HEK293 (cell line): ENCODE measurements around the gene NCDN.

Experiments used
- CTCF ChIA-PET: fragments of 350-600 bp; formaldehyde crosslinking; extraction: SDS; loops from one replicate; lab custom pipeline; 2021; ENCODE audit warnings: antibody characterized with exemption; lab: Yijun Ruan, JAX
- POLR2A ChIA-PET: fragments of 300-600 bp; formaldehyde crosslinking; extraction: SDS; loops from one replicate; lab custom pipeline; 2020; ENCODE audit warnings: antibody characterized with exemption, inconsistent platforms; lab: Yijun Ruan, JAX
- H3K27ac ChIP-seq: fragments of 200-500 bp; sonication (Bioruptor generic); 2 replicates; pipeline ENCODE4 v1.5.1; 2014; ENCODE audit warnings: low read depth, low read length, control low read depth, inconsistent platforms; ENCODE audit errors: extremely low read depth
- H3K36me3 ChIP-seq, 2 experiments: fragments of 200-500 bp in 1 of 2; sonication (Bioruptor generic) in 1 of 2; 1 replicate in 1 of 2; 2 replicates in 1 of 2; pipeline ENCODE4 v1.5.1; 2014 to 2017; ENCODE audit warnings: inconsistent platforms in 2 of 2, low read length in 2 of 2; ENCODE audit not compliant: control insufficient read depth in 2 of 2, insufficient read depth in 1 of 2
- H3K4me1 ChIP-seq: fragments of 200-500 bp; sonication (Bioruptor generic); 2 replicates; pipeline ENCODE4 v1.5.1; 2014; ENCODE audit warnings: mild to moderate bottlenecking, low read length, inconsistent platforms; ENCODE audit not compliant: control insufficient read depth, insufficient read depth
- H3K4me3 ChIP-seq: 2 replicates; pipeline ENCODE4 v1.5.1; 2011; ENCODE audit warnings: low read depth, mild to moderate bottlenecking, control low read depth, low read length, moderate library complexity
- H3K9me3 ChIP-seq: fragments of 200-500 bp; sonication (Bioruptor generic); 2 replicates; pipeline ENCODE4 v1.5.1; 2014; ENCODE audit warnings: low read depth, low read length, inconsistent platforms; ENCODE audit not compliant: control insufficient read depth, insufficient read depth
- EGR2 ChIP-seq: fragments of 450-650 bp; formaldehyde crosslinking; IDR thresholded peaks from 2 replicates; pipeline ENCODE4 v1.5.1; 2016; ENCODE audit warnings: low read depth, missing biosample characterization, missing genetic modification characterization
- WT1 ChIP-seq: fragments of 450-650 bp; formaldehyde crosslinking; IDR thresholded peaks from 2 replicates; pipeline ENCODE4 v1.5.1; 2016; ENCODE audit warnings: missing biosample characterization, missing genetic modification characterization
- ZNF112 ChIP-seq: fragments of 450-650 bp; formaldehyde crosslinking; IDR thresholded peaks from 2 replicates; pipeline ENCODE4 v1.5.0; 2017; ENCODE audit warnings: missing biosample characterization, missing genetic modification characterization
- ZNF114 ChIP-seq: fragments of 450-650 bp; formaldehyde crosslinking; IDR thresholded peaks from 2 replicates; pipeline ENCODE4 v1.5.0; 2017; ENCODE audit warnings: missing biosample characterization, missing genetic modification characterization
- ZNF132 ChIP-seq: fragments of 450-650 bp; formaldehyde crosslinking; IDR thresholded peaks from 2 replicates; pipeline ENCODE4 v1.5.1; 2017; ENCODE audit warnings: missing biosample characterization, missing genetic modification characterization, borderline replicate concordance
- ZNF138 ChIP-seq: fragments of 450-650 bp; formaldehyde crosslinking; IDR thresholded peaks from 2 replicates; pipeline ENCODE4 v1.5.1; 2016; ENCODE audit warnings: missing biosample characterization, missing genetic modification characterization, borderline replicate concordance
- ZNF175 ChIP-seq: fragments of 450-650 bp; formaldehyde crosslinking; IDR thresholded peaks from 2 replicates; pipeline ENCODE4 v1.5.1; 2016; ENCODE audit warnings: missing biosample characterization, missing genetic modification characterization
- ZNF274 ChIP-seq, 2 experiments: fragments of 200-500 bp in 1 of 2; fragments of 450-650 bp in 1 of 2; sonication (Bioruptor generic) in 1 of 2; formaldehyde crosslinking in 1 of 2; IDR thresholded peaks; 2 replicates each; pipeline versions ENCODE4 v1.5.1 to v1.6.1; 2014 to 2016; ENCODE audit warnings: borderline replicate concordance in 1 of 2, inconsistent platforms in 1 of 2, low read length in 1 of 2, missing biosample characterization in 1 of 2, missing genetic modification characterization in 1 of 2
- ZNF302 ChIP-seq: fragments of 450-650 bp; formaldehyde crosslinking; IDR thresholded peaks from 2 replicates; pipeline ENCODE4 v1.5.1; 2016; ENCODE audit warnings: missing biosample characterization, missing genetic modification characterization, low read depth
- ZNF311 ChIP-seq: fragments of 450-650 bp; formaldehyde crosslinking; IDR thresholded peaks from 2 replicates; pipeline ENCODE4 v1.5.1; 2017; ENCODE audit warnings: missing biosample characterization, missing genetic modification characterization, borderline replicate concordance
- ZNF394 ChIP-seq: fragments of 450-650 bp; formaldehyde crosslinking; IDR thresholded peaks from 2 replicates; pipeline ENCODE4 v1.5.1; 2016; ENCODE audit warnings: missing biosample characterization, missing genetic modification characterization, mild to moderate bottlenecking, moderate library complexity, borderline replicate concordance
- ZNF426 ChIP-seq: fragments of 450-650 bp; formaldehyde crosslinking; IDR thresholded peaks from 2 replicates; pipeline ENCODE4 v1.5.1; 2017; ENCODE audit warnings: missing biosample characterization, missing genetic modification characterization, mild to moderate bottlenecking, inconsistent platforms, moderate library complexity
- ZNF513 ChIP-seq: fragments of 450-650 bp; IDR thresholded peaks from 2 replicates; pipeline ENCODE4 v1.5.1; 2018; ENCODE audit warnings: missing biosample characterization, missing genetic modification characterization
- ZNF521 ChIP-seq: fragments of 450-650 bp; formaldehyde crosslinking; IDR thresholded peaks from 2 replicates; pipeline ENCODE4 v1.5.1; 2017; ENCODE audit warnings: missing biosample characterization, mild to moderate bottlenecking, missing genetic modification characterization
- ZNF555 ChIP-seq: fragments of 450-650 bp; formaldehyde crosslinking; conservative IDR thresholded peaks from 2 replicates; pipeline ENCODE4 v1.5.1; 2017; ENCODE audit warnings: missing biosample characterization, mild to moderate bottlenecking, missing genetic modification characterization, inconsistent platforms
- ZNF571 ChIP-seq: fragments of 450-650 bp; formaldehyde crosslinking; IDR thresholded peaks from 2 replicates; pipeline ENCODE4 v1.5.0; 2017; ENCODE audit warnings: missing biosample characterization, missing genetic modification characterization
- ZNF629 ChIP-seq: fragments of 450-650 bp; formaldehyde crosslinking; IDR thresholded peaks from 2 replicates; pipeline ENCODE4 v1.5.1; 2017; ENCODE audit warnings: missing biosample characterization, missing genetic modification characterization
- ZNF670 ChIP-seq: fragments of 450-650 bp; formaldehyde crosslinking; IDR thresholded peaks from 2 replicates; pipeline ENCODE4 v1.5.1; 2016; ENCODE audit warnings: missing biosample characterization, missing genetic modification characterization, low read depth
- ZNF701 ChIP-seq: fragments of 450-650 bp; formaldehyde crosslinking; IDR thresholded peaks from 2 replicates; pipeline ENCODE4 v1.5.1; 2016; ENCODE audit warnings: missing biosample characterization, missing genetic modification characterization
- ZNF785 ChIP-seq: fragments of 450-650 bp; formaldehyde crosslinking; IDR thresholded peaks from 2 replicates; pipeline ENCODE4 v1.5.1; 2016; ENCODE audit warnings: missing biosample characterization, missing genetic modification characterization
- ZNF792 ChIP-seq: fragments of 450-650 bp; formaldehyde crosslinking; IDR thresholded peaks from 2 replicates; pipeline ENCODE4 v1.5.1; 2016; ENCODE audit warnings: missing biosample characterization, missing genetic modification characterization
- ZNF837 ChIP-seq: fragments of 450-650 bp; formaldehyde crosslinking; IDR thresholded peaks from 2 replicates; pipeline ENCODE4 v1.5.1; 2016; ENCODE audit warnings: missing biosample characterization, missing genetic modification characterization
- ZXDB ChIP-seq: fragments of 450-650 bp; formaldehyde crosslinking; IDR thresholded peaks from 2 replicates; pipeline ENCODE4 v1.5.1; 2016; ENCODE audit warnings: missing biosample characterization, missing genetic modification characterization
- TF ChIP-seq, protein P1 (sequence below): fragments of 450-650 bp; formaldehyde crosslinking; IDR thresholded peaks from 2 replicates; pipeline ENCODE4 v1.5.1; 2016; ENCODE audit warnings: missing biosample characterization, missing genetic modification characterization
- TF ChIP-seq, protein P2 (sequence below): sonication (generic); formaldehyde crosslinking; IDR thresholded peaks from 2 replicates; pipeline ENCODE4 v1.8.1; 2022; ENCODE audit warnings: mild to moderate bottlenecking, moderate library complexity, missing genetic modification reagents
- TF ChIP-seq, protein P3 (sequence below): fragments of 450-650 bp; formaldehyde crosslinking; IDR thresholded peaks from 2 replicates; pipeline ENCODE4 v1.5.1; 2016; ENCODE audit warnings: missing biosample characterization, missing genetic modification characterization

NCDN gene

DNA sequence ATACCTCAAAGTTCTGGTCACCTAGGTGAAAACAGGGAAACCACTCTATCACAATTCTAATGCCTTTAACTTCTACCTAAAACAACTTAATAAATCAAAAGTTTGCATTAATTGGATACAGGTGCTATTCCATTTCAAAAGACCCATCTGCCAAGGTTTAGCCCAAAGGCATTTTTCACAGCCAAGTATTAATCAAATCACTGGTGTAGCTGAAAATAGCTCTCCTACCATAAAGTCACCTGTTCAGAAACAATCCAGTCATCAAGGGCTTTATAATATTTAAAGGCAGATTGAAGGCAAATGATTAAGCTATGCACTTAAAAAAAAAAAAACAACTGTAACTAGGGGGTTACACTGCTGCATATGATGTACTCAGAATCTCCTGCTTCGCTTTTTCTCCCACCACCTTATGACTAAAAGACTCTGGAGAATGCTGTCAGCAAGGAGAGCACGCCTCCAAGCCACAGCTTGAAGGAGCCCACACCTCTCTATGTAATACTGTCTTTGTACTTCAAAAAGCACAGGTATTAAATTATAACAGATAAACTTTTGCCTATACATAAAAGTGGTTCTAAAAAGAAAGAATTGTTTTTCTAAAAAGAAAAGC is 20.9 kb upstream of the NCDN start:
- POLR2A ChIA-PET, result interaction anchor here (1.0 to 1.1 kb wide), 2 partner anchors 21 to 22 kb away, joined by 3 read pairs; partner anchors contain the start of genes KIAA0319L and NCDN
- peaks cover 10% of the 10 kb centered on the region for H3K4me1 ChIP-seq
- CTCF ChIA-PET, result interaction anchor here (0.6 to 3.3 kb wide), 9 partner anchors 9 to 86 kb away, joined by 3 to 12 read pairs (median 5); no protein-coding TSS in a partner anchor
- peaks cover 0 to 23% of the 10 kb centered on the region in 2 experiments; a peak in 2 of 3 replicates for H3K36me3 ChIP-seq
- H3K9me3 ChIP-seq, result no peaks in the 10 kb centered on the region
- H3K4me3 ChIP-seq, result no peak overlapping the region
- no peak overlapping the region for H3K27ac ChIP-seq
- no peak for TF ChIP-seq ZNF302 (tag by site-specific recombination)
- TF ChIP-seq, protein P1, sequence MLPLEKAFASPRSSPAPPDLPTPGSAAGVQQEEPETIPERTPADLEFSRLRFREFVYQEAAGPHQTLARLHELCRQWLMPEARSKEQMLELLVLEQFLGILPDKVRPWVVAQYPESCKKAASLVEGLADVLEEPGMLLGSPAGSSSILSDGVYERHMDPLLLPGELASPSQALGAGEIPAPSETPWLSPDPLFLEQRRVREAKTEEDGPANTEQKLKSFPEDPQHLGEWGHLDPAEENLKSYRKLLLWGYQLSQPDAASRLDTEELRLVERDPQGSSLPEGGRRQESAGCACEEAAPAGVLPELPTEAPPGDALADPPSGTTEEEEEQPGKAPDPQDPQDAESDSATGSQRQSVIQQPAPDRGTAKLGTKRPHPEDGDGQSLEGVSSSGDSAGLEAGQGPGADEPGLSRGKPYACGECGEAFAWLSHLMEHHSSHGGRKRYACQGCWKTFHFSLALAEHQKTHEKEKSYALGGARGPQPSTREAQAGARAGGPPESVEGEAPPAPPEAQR (tag by site-specific recombination), result no peak
- TF ChIP-seq, protein P2, sequence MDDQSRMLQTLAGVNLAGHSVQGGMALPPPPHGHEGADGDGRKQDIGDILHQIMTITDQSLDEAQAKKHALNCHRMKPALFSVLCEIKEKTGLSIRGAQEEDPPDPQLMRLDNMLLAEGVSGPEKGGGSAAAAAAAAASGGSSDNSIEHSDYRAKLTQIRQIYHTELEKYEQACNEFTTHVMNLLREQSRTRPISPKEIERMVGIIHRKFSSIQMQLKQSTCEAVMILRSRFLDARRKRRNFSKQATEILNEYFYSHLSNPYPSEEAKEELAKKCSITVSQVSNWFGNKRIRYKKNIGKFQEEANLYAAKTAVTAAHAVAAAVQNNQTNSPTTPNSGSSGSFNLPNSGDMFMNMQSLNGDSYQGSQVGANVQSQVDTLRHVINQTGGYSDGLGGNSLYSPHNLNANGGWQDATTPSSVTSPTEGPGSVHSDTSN (CRISPR knock-in tag), result no peak
- no peak for TF ChIP-seq ZNF513
- no peak for TF ChIP-seq ZNF701 (tag by site-specific recombination)
- TF ChIP-seq ZNF274 (IDR thresholded peaks at IDR 0.05; ENCODE audit: low read length), result no peak
- no peak for TF ChIP-seq ZNF274 (tag by site-specific recombination; IDR thresholded peaks at IDR 0.05; ENCODE audit: borderline replicate concordance)
- TF ChIP-seq ZNF785, result no peak
- TF ChIP-seq ZNF555 (tag by site-specific recombination), result no peak
- no peak for TF ChIP-seq ZXDB (tag by site-specific recombination)
- TF ChIP-seq ZNF175, result no peak
- no peak for TF ChIP-seq ZNF112 (tag by site-specific recombination)
- TF ChIP-seq ZNF670 (tag by site-specific recombination), result no peak
- no peak for TF ChIP-seq ZNF114 (tag by site-specific recombination)
- no peak for TF ChIP-seq ZNF132 (tag by site-specific recombination)
- TF ChIP-seq ZNF792, result no peak
- TF ChIP-seq ZNF629 (tag by site-specific recombination), result no peak
- TF ChIP-seq, all 188 proteins: peak for 0

DNA sequence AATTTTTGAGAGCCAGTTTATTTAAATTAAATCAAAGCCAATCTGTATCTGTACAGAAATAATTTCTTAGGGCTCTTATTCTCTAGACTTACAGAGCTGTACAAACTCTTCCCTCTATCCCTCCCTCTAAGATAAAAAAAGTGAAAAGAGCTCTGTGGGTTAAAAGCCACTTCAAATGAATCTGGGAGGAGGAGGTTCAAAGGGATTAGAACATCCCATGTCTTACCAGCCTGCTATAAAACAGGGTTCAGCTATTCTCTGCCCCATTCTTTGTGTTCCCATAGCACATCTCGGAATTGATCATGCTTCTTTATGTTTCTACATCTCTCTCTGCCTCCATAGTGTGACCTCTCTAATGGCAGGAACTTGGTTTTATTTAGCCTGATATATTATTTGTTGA is 19.8 kb upstream of the NCDN start:
- no peak overlapping the region for H3K27ac ChIP-seq
- POLR2A ChIA-PET, result interaction anchor here (0.6 kb wide), 1 partner anchor 393 kb away, joined by 3 read pairs; no protein-coding TSS in a partner anchor
- no peak overlapping the region for H3K4me3 ChIP-seq
- CTCF ChIA-PET, result interaction anchor here (0.8 to 1.5 kb wide), 2 partner anchors 17 to 88 kb away, joined by 7 to 8 read pairs; no protein-coding TSS in a partner anchor
- peaks cover 10% of the 10 kb centered on the region for H3K4me1 ChIP-seq
- TF ChIP-seq WT1 (no peak), ZNF394 (tag by site-specific recombination) (no peak), EGR2 (no peak), ZNF837 (tag by site-specific recombination) (no peak), ZNF426 (tag by site-specific recombination) (no peak), ZNF138 (tag by site-specific recombination) (no peak), ZNF311 (tag by site-specific recombination) (no peak), ZNF571 (no peak), ZNF302 (tag by site-specific recombination) (no peak), ZNF521 (tag by site-specific recombination) (no peak)
- TF ChIP-seq, protein P3, sequence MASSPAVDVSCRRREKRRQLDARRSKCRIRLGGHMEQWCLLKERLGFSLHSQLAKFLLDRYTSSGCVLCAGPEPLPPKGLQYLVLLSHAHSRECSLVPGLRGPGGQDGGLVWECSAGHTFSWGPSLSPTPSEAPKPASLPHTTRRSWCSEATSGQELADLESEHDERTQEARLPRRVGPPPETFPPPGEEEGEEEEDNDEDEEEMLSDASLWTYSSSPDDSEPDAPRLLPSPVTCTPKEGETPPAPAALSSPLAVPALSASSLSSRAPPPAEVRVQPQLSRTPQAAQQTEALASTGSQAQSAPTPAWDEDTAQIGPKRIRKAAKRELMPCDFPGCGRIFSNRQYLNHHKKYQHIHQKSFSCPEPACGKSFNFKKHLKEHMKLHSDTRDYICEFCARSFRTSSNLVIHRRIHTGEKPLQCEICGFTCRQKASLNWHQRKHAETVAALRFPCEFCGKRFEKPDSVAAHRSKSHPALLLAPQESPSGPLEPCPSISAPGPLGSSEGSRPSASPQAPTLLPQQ (tag by site-specific recombination), result no peak
- TF ChIP-seq, protein P2 (CRISPR knock-in tag), result no peak
- TF ChIP-seq, protein P1 (tag by site-specific recombination), result no peak
- no peaks in the 10 kb centered on the region for H3K9me3 ChIP-seq
- H3K36me3 ChIP-seq, result peaks cover 0 to 26% of the 10 kb centered on the region in 2 experiments; a peak in 2 of 3 replicates
